NCI-H1105 treated with DMSO at 0.1 percent for 48 hours (cell line): ENCODE results near the gene IQCK.

Experiments used
- DNase-seq: peaks from one replicate; lab custom pipeline; 2025; lab: John Stamatoyannopoulos, UW

IQCK gene

GRCh38 chr16:19884611-19885450 is 166.8 kb downstream of the IQCK start, which contains the start of gene GPRC5B:
Gene GPRC5B (minus strand): TSS chr16:19884848. CDS start chr16:19872845, 12,003 bp downstream.
- peak; percentile 12 for DNase-seq

- DNase-seq = no peak
These were observed 167.5 kb downstream of the IQCK start for GRCh38 chr16:19885451-19886072.

- DNase-seq = peak; percentile 29
These were observed 168.2 kb downstream of the IQCK start for GRCh38 chr16:19886073-19886941.

- no peak for DNase-seq
These were observed 170.8 kb downstream of the IQCK start for GRCh38 chr16:19888834-19889233.

GRCh38 chr16:19890901-19891300 is 172.8 kb downstream of the IQCK start:
- no peak for DNase-seq

GRCh38 chr16:19892902-19893301 is 174.8 kb downstream of the IQCK start:
- no peak for DNase-seq

- no peak for DNase-seq
These were observed 176.5 kb downstream of the IQCK start for GRCh38 chr16:19894586-19894985.

- DNase-seq = no peak
These were observed 178.9 kb downstream of the IQCK start for GRCh38 chr16:19896951-19897350.

GRCh38 chr16:19898166-19898565 is 180.1 kb downstream of the IQCK start:
- DNase-seq = no peak

- DNase-seq = peak; percentile 34
These were observed 181.0 kb downstream of the IQCK start for GRCh38 chr16:19898924-19899604.

GRCh38 chr16:19899605-19899955 is 181.5 kb downstream of the IQCK start:
- DNase-seq = no peak

- DNase-seq = no peak
These were observed 183.1 kb downstream of the IQCK start for GRCh38 chr16:19901164-19901563.

- peak; percentile 54 for DNase-seq
These were observed 189.3 kb downstream of the IQCK start for GRCh38 chr16:19907161-19907992.
